H54 (cell line): ENCODE results near the gene BBOX1.

ENCODE experiments used
- DNase-seq: peaks from one replicate; pipeline ENCODE4 v3.0.0; 2011; ENCODE audit warnings: low spot score, mixed read lengths; ENCODE audit not compliant: insufficient read length
- FAIRE-seq: peaks from 3 replicates; lab custom pipeline; 2011; peaks lifted over from hg19 to GRCh38; lab: Jason Lieb, UNC
- POLR2A ChIP-seq: IDR thresholded peaks from 2 replicates; pipeline ENCODE4 v1.6.1; 2011; ENCODE audit warnings: low read depth, mild to moderate bottlenecking, low read length

The BBOX1 gene

DNA sequence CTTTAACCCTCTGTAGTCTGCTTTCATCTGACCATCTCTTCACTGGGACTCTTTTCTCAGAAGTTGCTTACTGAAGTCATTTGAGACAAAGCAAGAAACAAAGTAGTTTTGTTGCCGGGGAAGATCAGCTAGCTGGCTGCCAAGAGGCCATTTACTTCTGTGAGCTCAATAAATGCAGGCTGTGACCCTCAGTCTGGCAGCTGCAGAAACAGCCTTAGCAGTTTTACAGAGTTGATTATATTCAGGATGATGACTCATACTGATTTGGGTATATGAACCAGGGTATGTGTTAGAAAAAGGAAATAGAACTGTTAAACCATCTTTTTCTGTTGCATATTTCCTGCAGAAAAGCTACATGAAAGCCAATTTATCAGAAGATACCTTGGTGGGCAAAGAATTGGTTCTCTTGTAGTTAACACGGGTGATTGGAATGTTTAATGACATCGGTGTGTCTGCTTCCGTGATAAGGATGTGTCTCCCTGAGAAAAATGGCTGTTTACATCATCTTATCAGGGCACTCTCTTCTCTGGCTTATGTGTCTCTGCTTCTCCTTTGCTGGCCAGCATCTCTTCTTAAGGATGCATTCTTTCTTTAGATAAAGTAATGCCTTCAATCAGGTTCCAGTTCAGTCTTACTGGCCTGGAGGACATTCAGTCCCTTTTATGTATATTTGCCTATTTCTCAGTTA is 28.2 kb upstream of the BBOX1 start:
- DNase-seq (no peak), FAIRE-seq (no peak)

GRCh38 chr11:27013781-27014361 is 26.7 kb upstream of the BBOX1 start:
- DNase-seq = no peak
- no peak for FAIRE-seq
- TF ChIP-seq POLR2A = no peak

More for the DNA sequence above, 28.2 kb upstream of the BBOX1 start:
- no peak for TF ChIP-seq POLR2A

DNA sequence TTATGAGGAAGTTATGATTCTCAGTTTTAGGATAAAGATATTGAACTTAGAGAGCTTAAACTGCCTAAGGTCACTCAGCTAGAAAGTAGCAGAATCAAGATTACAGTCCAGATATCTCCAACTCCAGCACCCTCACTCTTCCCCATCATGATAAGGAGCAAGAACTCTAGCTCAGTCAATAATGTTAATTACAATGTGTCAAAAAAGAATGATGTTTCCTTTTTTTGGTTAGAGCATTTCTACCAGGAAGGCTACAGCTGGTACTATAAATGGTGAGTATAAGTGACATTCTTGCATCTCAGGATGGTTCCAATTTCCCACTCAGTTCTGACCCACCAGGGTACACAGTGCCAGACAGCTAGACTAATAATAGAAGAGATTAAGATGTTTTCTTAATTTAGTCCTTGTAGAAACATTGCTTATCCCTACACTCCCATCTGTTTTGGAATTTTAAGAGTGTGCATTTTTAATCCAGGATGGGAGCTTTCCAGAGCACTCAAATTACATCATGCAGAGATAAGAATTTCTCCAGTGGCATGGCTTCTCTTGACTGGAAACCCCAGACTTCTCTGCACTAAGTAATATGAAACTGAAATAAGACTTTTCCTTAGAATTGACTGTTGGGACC is 21.6 kb upstream of the BBOX1 start:
- FAIRE-seq (no peak), DNase-seq (no peak)
- TF ChIP-seq POLR2A = no peak

- DNase-seq = no peak
- TF ChIP-seq POLR2A = no peak
- no peak for FAIRE-seq
Measured at GRCh38 chr11:27020751-27021150, 19.9 kb upstream of the BBOX1 start.

GRCh38 chr11:27022659-27023251 is 17.9 kb upstream of the BBOX1 start:
- no peak for DNase-seq
- no peak for FAIRE-seq
- TF ChIP-seq POLR2A = no peak

DNA sequence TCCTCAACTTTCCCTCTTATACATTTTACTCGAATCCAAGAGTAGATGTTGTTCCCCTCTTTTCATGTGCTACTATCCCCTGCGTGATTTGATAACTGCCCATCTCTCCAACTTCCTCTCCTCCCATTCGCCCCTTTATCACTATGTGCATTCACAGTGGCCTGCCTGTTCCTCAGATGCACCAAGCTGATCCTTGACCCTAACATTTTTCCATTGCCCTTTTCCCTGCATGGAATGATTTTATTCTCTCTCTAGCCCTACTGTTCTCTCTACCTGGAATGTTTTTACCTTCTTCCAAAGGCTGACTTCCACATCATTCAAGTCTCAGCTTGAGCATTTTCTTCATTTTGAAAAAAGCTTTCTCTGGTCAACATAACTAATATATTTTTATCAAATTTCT is 15.8 kb upstream of the BBOX1 start:
- no peak for TF ChIP-seq POLR2A
- DNase-seq = no peak

GRCh38 chr11:27025312-27025955 is 15.2 kb upstream of the BBOX1 start:
- FAIRE-seq = no peak

More for the DNA sequence above, 15.8 kb upstream of the BBOX1 start:
- no peak for FAIRE-seq

DNA sequence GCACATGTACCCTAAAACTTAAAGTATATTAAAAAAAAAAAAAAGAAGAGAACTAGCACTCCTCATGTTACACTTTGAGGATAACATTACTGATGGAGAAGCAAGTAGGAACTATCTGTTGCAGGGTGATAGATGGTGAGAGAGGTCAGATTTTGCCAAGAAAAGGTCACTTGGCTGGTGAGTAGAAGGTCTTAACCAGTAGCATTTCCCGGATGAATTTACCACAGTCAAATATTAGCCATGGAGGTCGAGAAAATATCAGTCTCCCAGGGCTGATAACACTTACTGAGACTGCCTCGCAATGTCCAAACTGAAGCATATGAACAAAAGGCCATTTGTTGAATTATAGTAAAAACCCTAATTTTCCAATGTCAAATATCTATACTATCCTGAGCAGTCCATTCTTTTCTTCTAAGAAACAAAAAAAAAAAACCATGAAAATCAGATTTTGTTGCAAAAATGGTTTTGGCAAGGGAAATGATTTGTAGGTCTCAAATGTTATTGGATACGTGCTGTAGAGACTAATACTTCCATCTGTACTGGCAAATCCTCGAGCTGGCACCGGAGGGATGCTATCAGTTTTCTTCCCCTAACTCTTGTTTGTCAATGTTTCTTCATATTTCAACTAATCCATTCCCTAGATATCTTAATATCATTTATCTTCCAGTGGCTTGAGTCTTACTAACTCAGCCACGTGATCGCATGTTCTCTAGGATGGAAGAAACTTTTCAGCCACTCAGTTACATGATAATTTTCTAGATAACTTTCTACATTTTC is 14.5 kb upstream of the BBOX1 start:
- FAIRE-seq (no peak), DNase-seq (no peak)
- TF ChIP-seq POLR2A = no peak

More at GRCh38 chr11:27025312-27025955, 15.2 kb upstream of the BBOX1 start:
- DNase-seq = no peak
- no peak for TF ChIP-seq POLR2A

GRCh38 chr11:27028561-27028965 is 12.1 kb upstream of the BBOX1 start:
- DNase-seq (no peak), FAIRE-seq (no peak)
- no peak for TF ChIP-seq POLR2A

GRCh38 chr11:27029966-27030365 is 10.6 kb upstream of the BBOX1 start:
- DNase-seq (no peak), FAIRE-seq (no peak)
- no peak for TF ChIP-seq POLR2A

DNA sequence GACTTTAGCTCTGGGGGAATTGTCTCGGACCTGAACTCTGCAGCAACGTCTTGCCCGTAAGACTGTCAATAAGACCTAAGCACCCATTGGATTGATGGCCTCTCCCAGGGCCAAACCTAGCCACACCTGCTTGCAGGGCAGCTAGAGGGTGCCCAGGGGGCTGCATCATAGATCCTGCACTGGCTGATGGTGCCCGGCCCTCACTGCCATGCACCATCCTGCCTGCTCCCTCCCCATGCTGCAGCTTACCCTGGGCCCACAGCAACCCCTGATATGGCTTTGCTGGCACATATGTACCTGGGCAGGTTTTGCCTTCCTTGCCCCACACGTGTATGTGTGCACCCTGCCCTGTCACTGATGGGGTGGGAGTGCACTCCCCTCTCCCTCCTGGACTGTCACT is 8.9 kb upstream of the BBOX1 start:
- FAIRE-seq = no peak
- DNase-seq = no peak
- no peak for TF ChIP-seq POLR2A

DNA sequence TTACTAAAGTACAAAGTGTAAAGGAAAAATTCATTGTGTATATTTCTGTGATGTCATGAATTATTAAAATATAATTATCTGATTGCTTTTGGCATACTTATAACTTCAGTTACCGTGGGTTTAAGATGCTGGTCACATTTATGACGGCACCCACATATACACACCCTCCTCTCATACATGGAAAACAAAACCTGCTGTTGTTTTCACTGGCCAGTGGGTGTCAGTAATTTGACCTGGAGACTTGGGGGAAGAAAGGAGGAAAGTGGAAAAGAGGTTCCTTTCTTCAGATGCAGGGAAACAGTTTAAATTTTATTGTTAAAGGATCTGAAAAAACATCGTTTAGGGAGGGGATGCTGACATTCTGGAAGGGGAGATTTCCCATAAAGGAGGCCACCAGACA is 742 bp upstream of the BBOX1 start:
- TF ChIP-seq POLR2A = no peak
- DNase-seq = no peak
- no peak for FAIRE-seq
